RPMI7951 (cell line): ENCODE results near the gene PIP5KL1. TPM values are rescaled to one million over a fixed set of nuclear protein-coding genes. Genes with fewer than 3 reads are reported as not detected.

Experiments
- DNase-seq: peaks from one replicate; pipeline ENCODE4 v3.0.0-alpha.2; 2012; ENCODE audit warnings: low read depth
- total RNA-seq: library from RNA; depleted of rRNA; stranded (reverse); fragments of >200 nt; shearing (Covaris generic); gene quantifications from 2 replicates; pipeline ENCODE4 v1.2.3, GENCODE V29; 2014; rRNA removed

The PIP5KL1 gene, protein sequence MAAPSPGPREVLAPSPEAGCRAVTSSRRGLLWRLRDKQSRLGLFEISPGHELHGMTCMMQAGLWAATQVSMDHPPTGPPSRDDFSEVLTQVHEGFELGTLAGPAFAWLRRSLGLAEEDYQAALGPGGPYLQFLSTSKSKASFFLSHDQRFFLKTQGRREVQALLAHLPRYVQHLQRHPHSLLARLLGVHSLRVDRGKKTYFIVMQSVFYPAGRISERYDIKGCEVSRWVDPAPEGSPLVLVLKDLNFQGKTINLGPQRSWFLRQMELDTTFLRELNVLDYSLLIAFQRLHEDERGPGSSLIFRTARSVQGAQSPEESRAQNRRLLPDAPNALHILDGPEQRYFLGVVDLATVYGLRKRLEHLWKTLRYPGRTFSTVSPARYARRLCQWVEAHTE
- 0.24 and 1.2 TPM in 2 replicates for total RNA-seq

DNA sequence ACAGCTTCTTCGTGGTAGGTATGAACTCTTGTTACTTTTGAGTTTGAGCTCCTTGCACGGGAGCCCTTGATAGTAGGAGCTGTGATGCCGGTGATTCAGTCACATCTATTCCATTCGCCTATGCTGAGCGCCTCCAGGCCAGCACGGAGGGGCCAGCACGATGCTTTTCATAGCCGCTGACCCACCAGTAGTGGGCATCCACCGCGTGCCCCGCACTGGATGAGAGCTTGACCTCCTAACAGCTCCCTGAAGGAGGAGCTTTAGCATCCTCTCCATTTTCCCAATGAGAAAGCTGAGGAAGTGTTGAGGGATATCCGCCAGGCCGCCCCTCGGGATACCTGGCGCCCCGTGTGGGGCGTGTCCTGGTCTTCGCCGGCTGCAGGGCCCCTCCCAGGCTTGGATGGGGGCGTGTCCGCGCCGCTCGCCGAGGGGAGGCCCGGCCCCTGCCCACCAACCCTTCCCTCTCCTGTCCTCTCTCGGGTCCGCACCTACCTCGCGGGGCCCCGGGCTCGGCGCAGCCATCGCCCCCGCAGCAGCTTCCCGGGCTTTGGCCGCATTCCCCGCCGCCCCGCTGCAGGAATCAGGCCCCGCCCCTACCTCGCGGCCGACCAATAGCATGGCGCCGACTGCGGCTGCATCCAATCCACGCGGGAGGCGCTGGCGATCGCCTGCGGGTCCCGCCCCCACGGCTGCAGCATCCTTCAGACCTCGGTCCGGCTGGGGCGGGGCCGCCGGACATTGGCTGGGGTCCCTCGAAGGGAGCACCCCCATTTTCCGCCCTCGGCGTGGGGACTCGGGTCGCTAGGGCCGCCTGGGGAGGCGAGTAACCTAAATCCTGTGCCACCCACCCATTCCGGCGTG, at the start of gene PIP5KL1:
PIP5KL1 (minus strand) TSS at position 547 of the 861 bp plus-strand sequence; CDS start at position 522, 25 bp downstream.
- peak; percentile 79 for DNase-seq

DNA sequence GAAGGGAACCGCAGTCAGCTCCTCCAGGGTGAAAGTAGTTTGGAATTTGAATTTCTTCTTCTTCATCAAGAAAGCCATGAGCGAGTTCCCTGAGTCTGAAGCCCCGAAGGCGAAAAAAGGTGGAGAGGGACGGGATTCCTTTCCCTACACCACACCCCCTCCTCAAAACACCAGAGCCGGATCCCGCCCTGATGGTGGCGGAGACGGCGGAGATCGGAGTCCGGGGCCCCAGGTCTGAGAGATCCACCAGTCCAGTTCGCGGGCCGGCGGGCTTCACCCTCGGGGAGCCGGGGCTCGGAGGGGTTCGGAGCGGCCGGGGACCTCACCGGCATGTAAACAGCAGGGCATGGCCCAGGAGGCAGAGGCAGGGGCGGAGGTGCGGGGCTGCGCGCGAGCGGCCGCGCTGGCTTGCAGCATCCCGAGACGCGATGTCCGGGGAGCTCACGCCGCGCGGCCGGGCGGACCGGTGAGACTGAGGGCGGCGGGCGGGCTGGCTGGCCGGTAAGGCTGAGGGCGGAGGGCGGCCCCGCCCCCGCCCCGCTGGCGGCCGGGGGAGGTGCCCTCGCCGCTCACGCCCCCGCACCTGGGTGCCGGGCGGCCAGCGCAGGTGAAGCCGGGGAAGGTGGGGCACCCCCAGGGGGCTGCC, 49.6 kb upstream of the PIP5KL1 start:
- DNase-seq, result no peak

DNA sequence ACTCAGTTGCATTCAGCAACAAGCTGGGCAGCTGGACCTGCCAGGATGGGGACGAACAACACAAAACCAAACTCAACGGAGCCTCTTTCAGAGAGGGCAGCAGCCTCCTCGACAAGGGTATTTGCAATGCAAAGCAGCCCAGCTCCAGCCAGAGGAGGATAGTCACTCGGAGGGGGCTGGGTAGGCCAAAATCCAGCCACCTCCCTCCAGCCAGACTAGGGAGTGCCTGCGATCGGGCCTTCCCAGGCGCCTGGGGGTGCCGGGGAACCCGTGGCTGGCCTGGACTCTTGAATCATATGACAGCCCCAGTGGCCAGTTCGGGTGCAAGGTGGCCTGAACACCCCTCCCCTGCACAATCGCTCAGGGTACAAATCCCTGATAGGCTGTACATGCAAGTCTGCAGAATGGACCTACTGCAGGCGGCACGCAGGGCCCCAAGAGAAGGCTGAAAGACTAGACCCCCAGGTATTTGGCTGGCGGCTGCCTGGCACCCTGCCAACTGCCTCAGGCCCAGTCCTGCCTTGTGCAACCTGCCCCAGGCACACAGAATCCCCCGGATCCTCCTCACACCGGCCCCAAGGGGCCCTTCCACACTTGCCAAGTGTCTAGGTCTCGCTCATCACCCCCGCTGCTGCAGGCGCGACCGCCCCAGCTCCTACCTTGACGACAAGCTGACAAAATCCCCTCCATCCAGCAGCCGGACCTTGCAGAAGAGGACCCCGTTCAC, 48.9 kb upstream of the PIP5KL1 start:
- DNase-seq, result peak; percentile 47

DNA sequence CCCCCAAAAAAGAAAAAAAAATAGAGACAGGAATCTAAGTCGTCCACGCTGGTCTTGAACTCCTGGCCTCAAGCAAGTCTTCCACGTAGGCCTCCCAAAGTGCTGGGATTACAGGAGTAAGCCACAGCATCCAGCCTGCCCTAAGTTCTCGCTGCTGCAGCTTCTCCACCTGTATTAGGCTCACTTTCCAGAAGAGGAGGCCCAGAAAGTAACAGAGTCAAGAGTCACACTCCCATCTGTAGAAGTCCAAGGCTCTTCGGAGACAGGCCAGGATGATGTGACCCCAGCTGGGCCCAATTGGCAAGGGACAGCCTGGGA, 48.4 kb upstream of the PIP5KL1 start:
- DNase-seq, result no peak

DNA sequence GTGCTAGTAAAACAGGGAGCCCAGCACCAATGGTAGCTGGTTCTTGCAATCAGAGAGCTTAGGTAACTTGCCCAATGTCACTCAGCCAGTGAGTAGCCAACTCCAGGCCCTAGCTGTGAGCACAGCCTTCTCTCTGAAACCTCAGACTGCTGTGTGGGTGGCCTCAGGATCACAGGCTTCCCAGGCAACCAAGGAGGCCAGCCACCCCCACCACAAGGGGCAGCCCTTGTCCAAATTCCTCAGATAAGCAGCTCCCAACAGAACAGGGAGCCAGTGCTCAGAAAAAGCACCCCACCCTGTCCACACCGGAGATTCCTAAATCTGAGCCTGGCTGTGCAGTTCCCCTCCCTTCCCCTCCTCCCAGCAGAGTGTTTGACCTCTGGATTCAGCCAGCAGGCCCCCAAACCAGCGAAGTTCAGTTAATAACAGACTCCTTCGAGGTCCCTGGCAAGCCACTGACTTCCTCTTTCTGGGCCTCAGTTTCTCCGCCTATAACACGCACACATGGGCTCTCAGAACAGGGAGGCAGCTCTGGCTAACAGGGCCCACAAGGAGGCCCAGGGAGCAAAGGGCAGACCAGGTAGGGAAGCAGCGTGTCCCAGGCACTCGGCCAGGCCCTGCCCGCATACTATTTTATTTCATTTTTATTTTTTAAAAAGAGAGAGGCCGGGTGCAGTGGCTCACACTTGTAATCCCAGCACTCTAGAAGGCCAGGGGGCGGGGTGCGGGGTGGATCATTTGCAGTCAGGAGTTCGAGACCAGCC, 47.5 kb upstream of the PIP5KL1 start:
- peak; percentile 59 for DNase-seq

DNA sequence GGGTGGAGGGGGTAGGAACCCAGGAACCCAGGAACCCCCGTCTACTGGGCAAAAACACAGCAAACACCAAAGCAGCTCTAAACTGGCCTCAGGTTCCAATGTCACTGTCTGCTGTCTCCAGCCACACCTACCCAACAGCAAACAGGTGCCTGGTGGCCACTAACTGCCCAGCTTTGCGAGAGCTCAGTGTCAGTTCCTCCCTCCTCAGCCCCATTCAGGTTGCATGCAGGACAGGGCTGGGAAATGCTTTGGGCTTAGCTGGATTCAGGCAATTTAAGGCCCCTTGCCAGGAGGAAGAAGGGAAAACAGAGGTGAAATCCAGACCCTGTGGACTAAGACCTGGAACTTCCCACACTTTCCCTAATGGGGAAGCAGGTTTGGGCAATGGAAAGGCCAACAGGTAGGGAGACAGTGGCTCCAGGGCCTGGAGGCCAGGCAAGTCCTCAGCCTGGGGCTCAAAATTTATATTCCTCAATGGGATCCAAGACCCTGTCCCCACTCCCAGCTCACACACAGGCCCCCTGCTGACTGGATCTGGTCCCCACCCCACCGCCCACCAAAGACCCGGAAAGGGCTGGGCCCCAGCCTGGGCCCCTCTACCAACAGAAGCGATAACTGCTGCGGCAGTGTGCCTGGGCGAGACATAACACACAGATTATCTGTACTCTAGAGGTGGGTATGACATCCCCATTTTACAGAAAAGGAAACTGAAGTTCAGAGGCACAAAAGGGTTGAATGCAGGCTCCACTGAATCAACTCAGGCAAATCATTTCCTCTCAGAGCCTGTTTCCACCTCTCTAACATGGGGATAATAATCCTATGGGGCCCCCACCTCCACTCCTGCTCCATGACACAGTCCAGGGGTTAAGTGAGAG, 46.7 kb upstream of the PIP5KL1 start:
- DNase-seq, result no peak

DNA sequence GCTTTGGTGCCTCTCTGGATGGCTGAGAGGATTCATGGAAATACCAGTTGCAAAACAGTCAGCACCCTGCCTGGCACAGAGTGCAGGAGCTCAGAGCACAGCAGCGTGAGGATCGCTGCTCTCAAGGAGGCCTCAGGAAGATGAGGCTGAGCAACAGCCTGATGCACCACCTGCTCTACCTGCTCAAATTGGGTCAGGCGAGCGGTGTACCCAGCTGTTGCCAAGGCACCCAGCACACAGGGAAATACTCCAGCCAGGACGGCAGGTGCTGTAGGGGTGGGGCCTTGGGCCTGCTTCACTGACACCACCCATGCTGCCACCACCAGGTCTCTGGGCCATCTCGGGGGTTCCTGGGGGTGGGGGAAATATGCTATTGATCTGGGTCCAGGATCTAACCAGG, 45.9 kb upstream of the PIP5KL1 start:
- no peak for DNase-seq

DNA sequence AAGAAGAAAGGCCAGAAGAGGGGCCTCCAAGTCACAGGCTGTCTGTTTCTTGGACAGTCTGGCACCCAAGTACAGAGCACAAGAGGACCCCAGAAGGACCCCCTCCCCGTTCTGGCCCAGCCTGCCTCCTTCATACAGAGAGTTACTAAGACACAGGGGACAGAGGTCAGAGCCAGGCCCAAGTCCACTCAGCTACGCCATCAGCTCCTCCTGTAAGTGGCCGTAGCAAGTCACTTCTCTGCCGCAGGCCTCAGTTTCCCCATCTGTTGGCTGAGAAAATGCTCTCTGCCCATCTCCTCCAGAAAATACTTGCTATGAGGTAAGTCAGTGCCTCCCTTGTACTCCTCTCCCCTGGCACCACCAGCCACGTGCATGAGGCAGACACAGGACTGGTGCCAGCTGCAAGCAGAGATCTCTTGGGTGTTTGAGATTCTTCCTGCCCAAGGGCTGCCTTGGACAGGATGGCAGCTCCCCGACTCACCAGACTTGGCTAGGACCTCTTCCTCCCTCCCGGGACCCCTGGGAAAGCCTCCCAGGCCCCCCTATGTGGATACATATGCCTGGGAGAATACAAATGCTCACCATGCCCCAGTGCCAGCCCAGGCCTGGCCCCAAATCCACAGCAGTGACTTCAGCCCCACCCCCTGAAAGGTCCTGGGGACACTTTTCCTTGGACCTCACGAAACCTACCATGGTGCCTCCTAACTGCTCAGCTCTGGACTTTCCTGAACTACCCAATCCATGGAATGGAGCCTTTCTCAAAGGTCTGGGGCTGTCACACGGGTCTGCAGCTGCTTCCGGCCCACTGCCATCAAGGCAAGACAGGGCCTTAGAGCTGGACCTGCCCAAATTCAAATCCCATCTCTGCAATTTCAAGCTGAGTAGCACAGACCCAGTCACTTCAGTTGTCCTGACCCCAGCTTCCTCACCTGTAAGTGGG, 45.1 kb upstream of the PIP5KL1 start:
- DNase-seq, result no peak

DNA sequence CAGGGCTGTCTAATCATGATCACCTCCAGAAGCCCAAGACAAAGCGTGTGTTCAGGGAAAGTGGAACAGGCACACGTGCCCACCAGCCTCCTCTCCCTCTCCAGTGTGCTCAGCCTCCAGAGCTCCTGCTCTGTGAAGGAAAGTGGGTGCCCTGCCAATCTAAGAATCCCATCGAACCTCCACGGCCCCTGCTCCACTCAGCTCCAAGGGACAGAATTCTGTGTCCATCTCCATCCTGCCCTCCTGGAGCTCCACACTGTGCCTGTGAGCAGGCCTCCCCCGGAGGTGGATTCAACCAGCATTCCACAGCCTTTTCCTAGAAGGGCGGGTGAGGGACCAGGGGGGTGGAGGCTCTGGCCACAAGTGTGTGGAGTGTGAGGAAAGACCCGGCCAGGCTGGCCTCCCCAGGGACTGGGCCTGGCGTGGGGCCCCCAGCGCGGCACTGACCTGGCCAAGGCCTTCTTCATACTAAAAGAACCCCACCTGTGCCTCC, 44.2 kb upstream of the PIP5KL1 start:
- no peak for DNase-seq

DNA sequence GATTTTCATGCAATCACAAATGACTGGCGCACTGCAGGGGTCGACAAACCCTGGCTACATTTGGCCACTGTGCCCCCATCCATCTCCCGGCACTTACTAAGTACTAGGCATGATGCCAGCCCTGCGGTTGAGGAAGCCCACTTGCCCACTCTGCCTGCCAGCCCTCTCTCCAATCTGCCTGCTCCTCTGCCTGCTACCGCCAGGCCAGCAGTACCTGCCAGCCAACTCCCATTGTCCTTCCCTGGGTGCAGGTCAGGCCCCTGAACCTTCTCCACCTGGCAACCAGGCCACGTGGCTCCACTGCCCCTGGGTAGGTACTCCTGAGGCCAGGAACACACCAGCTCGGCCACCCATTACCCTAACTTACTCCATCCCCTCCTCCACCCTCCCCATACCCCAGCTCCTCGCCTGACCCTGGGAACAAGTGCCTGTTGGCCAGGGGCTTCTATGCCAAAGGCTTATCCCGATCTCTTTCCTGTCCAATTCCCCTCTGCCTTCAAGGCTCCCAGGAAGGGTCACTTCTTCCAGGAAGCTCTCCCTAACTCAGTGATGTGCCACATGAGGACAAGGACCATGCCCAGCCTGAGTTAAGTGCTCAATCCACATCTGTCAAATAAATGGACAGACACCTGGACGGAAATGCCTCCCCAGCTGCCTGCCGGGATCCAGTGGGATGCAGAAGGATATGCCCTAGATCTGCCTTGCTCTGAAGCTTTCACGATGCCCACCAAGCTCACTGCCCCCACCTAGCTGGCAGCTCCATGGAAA, 43.6 kb upstream of the PIP5KL1 start:
- no peak for DNase-seq

DNA sequence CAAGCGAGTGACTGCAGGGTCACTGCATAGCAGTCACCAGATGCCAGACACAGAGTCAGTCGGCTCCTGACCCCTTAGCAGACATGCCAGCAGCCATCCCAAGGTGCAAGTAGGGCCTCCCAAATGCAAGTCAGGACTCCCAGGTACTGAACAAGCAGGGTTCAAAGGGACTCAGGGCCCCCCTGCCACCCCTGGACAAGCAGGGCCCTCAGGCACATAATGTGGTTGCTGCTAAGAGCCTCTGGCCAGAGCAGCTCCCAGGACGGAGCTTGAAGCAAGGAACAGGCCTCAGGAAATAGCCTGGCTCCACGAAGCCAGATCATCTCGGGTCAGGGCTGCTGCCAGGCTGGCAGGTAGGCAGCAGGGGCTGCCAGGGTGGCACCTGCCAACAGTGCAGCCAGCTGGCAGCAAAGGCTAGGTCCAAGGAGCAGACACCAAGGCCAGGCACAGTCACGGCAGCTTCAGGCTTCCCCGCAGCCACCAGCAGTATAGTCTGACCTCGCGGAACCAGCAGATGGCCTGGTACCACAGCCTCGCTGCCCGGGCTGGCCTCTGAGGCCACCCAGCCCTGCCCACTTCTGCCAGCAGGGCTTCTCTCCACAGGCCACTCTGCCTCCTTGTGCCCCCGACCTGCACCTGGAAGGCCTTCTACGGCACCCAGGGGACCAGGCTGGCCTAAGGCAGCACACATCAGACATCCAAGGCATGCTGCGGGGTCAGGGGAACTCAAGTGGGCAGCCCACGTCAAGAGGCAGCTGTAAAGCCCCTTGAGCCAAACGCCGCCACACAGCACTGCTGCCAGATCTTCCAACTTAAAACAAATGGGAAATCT, 42.8 kb upstream of the PIP5KL1 start:
- DNase-seq, result no peak

DNA sequence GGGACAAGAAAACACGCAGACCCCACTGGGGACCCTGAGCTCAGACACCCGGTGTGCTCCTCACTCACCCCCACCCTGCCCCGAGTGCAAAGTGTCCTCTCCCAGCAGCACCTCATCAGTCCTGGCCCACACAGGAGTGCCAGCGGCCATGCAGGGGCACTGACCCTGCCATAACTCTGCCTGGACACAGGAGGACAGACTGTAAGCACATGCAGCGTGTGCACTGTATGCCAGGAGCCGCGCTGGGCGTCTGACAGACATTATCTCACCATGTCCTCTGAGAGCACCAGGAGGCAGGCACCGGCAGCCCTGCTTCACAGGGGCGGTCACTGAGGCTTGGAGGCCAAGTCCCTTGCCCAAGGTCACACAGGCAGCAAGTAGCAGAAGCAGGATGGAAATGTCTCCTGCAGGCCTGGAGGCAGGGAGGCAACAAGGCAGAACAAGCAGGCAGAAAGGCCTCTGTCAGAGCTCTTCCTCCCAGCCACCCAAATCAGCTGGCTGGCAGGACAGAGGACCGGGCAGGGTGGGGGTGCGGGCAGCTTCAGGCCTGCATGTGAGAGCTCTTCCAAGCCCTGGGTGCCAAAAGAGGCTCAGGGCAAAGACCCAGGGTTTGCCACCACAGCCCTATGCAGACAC, 41.8 kb upstream of the PIP5KL1 start:
- DNase-seq, result no peak

DNA sequence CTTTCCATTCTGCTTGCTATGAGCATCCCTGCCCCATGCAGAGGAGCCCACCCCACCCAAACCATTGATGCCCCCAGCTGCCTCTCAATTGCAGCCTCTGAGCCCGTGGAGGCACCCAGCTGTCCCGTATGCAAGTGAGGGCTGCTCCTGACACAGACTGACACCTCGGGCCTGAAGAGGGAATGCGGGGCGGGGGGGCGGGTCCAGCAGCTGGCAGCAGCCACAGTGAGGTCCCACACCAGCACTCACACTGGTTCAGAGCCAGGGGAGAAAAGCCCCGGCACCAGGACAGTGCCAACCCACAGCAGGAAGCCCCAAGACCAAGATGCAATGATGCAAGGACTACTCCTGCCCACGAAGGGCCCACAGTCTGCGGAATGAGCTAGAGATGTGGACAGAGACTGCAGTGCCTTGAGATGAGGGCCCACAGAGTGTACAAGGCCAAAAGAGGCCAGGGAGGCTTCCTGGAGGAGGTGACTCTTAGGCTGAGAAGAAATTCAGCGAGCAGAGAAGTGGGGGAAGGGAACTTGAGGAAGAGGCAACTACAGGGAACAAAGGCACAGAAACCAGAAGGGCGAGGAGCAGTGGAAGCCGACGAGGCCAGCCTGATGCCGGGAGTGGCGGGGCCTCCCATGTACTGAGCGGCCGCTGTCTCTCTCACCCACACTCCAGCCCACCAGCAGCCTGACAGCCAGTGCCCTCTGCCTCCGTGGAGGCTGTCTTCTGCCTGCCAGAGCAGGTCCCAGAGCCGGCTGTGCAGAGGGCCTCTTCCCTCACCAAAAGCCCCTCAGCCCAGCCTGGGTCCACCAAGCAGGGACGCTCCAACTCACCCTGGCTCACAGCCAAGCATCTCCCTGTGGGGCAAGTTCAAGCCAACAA, 41.0 kb upstream of the PIP5KL1 start:
- DNase-seq, result no peak

DNA sequence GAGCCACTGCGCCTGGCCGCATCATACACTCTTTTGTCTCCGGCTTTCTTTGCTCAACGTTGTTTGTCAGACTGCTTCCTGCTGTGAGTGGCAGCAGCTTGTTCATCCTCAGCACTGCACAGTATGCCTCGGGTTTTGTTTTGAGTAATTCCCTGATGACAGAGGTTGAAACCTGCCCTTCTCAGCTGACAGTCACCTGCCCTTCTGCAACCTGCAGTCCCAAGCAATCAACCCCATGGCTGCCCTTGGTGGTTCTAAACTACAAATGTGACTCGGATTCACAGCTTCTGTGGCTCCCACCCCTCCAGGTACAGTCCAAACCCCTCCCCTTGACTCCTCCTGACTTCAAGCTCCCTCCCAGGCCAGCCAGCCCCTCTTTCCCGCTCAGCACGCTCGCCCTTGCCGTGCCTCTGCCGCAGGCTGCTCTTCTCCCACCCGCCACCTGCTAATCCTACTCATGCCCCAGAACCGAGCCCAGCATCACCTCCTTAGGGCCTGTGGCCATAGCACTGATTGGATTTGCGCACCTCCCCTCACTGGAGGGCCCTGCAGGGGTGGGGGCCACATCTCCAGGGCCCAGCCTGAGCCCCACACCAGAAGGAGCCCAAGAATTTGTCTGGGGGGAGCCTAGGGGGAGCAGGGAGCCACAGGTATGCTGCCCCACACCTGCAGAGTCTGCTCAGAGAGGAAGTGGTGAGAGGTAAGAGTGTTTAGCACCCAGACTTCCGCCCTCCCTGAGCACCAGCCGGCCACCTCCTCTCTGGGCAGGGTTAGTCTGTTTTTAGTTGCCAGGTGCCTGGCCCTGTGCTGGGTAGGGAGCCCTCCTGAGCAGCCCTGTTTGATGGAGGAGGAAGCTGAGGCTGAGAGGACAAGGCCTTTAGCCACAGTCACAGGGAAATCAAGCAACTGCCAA, 40.1 kb upstream of the PIP5KL1 start:
- DNase-seq, result no peak
